Activated CD4-positive, alpha-beta T cell treated with anti-CD3 and anti-CD28 coated beads, Interleukin-2, amount 50 U/mL, for 24 hours (primary cell): ENCODE data around the gene NRP2.

Experiments
- DNase-seq, 2 donors: peaks; one replicate each; pipeline ENCODE4 v3.0.0-alpha.2; 2020; ENCODE audit warnings: low read depth in 1 of 2, low spot score in 1 of 2

The NRP2 gene

GRCh38 chr2:205769879-205770278 is 87.6 kb downstream of the NRP2 start:
- DNase-seq, result no peak

- DNase-seq, result no peak
Observed at GRCh38 chr2:205770577-205770976, 88.3 kb downstream of the NRP2 start.

- DNase-seq, result no peak
Observed at GRCh38 chr2:205771031-205771430, 88.7 kb downstream of the NRP2 start.

- no peak for DNase-seq
Observed at GRCh38 chr2:205771666-205772065, 89.4 kb downstream of the NRP2 start.

GRCh38 chr2:205772983-205773382 is 90.7 kb downstream of the NRP2 start:
- no peak for DNase-seq

GRCh38 chr2:205773989-205774388 is 91.7 kb downstream of the NRP2 start:
- DNase-seq, result no peak

- DNase-seq, result no peak
Observed at GRCh38 chr2:205775097-205775877, 93.0 kb downstream of the NRP2 start.

GRCh38 chr2:205776139-205776538 is 93.8 kb downstream of the NRP2 start:
- peak in 1 of 2 donors; percentile 3 for DNase-seq

GRCh38 chr2:205776720-205777119 is 94.4 kb downstream of the NRP2 start:
- no peak for DNase-seq

- DNase-seq, result no peak
Observed at GRCh38 chr2:205778356-205778755, 96.1 kb downstream of the NRP2 start.

- no peak for DNase-seq
Observed at GRCh38 chr2:205780645-205781044, 98.3 kb downstream of the NRP2 start.

- no peak for DNase-seq
Observed at GRCh38 chr2:205781244-205781931, 99.1 kb downstream of the NRP2 start.

- DNase-seq, result no peak
Observed at GRCh38 chr2:205782941-205783340, 100.6 kb downstream of the NRP2 start.

- no peak for DNase-seq
Observed at GRCh38 chr2:205783872-205784499, 101.7 kb downstream of the NRP2 start.

GRCh38 chr2:205785507-205786260 is 103.4 kb downstream of the NRP2 start:
- DNase-seq, result no peak

GRCh38 chr2:205786976-205787375 is 104.7 kb downstream of the NRP2 start:
- DNase-seq, result no peak

GRCh38 chr2:205787761-205788160 is 105.5 kb downstream of the NRP2 start:
- no peak for DNase-seq

- DNase-seq, result no peak
Observed at GRCh38 chr2:205789906-205790305, 107.6 kb downstream of the NRP2 start.

GRCh38 chr2:205792908-205793307 is 110.6 kb downstream of the NRP2 start:
- DNase-seq, result no peak

- no peak for DNase-seq
Observed at GRCh38 chr2:205796805-205797313, 114.6 kb downstream of the NRP2 start.

GRCh38 chr2:205797866-205798265 is 115.6 kb downstream of the NRP2 start:
- no peak for DNase-seq
